Right cardiac atrium (tissue), 5 donors: ENCODE data around the gene RAC3. TPM values are rescaled to one million over a fixed set of nuclear protein-coding genes. Genes with fewer than 3 reads are reported as not detected.

Source experiments
- ATAC-seq, 2 donors: fragments of 200-7000 bp; cut with Tn5 transposase; one replicate each; pipeline versions ENCODE4 v1.8.0 to v1.9.1; 2020; ENCODE audit warnings: moderate library complexity in 2 of 2, mild to moderate bottlenecking in 1 of 2
- DNase-seq, 3 donors: peaks; one replicate each; pipeline ENCODE4 v3.0.0-alpha.2; 2020
- H3K27ac ChIP-seq: one replicate; pipeline ENCODE4 v1.5.1; 2013; ENCODE audit warnings: mild to moderate bottlenecking, low read length, control low read depth, moderate library complexity
- H3K27me3 ChIP-seq: one replicate; pipeline ENCODE4 v1.6.1; 2013; ENCODE audit not compliant: control insufficient read depth, insufficient read depth
- H3K4me1 ChIP-seq: one replicate; pipeline ENCODE4 v1.6.1; 2013; ENCODE audit warnings: low read length; ENCODE audit not compliant: control insufficient read depth, insufficient read depth
- H3K4me3 ChIP-seq: one replicate; pipeline ENCODE4 v1.5.1; 2013; ENCODE audit warnings: low read length, control low read depth
- H3K9me3 ChIP-seq: one replicate; pipeline ENCODE4 v1.6.1; 2013; ENCODE audit warnings: low read length; ENCODE audit not compliant: control insufficient read depth
- WGBS: extraction: QIAGEN DNeasy Blood & Tissue Kit; methylation state at CpG from one replicate; pipeline ENCODE4 v1.1.7; 2013; 5-methylcytosine and 5-hydroxymethylcytosine counted together
- intact Hi-C, 4 donors: fragments of 100-400 bp; cut with DNase I; formaldehyde crosslinking; loops; one replicate each; pipeline versions ENCODE4 v1.11.0 to v1.14.0; 2022 to 2023
- polyA plus RNA-seq: library from polyadenylated mRNA; stranded (reverse); fragments of 200-250 nt; gene quantifications from one replicate; pipeline ENCODE4 v1.2.3, GENCODE V29; 2013
- total RNA-seq, 4 donors: library from RNA; stranded (reverse); fragmentation: NEBNext Ultra II Directional; extraction: Animal tissue kit (Norgen Biotek cat#: 25700); gene quantifications; one replicate each; pipeline ENCODE4 v1.2.1, GENCODE V29; 2021
- donor health status: healthy with polysubstance abuse.
- donor health status: DM: no; HTN: yes; CAD: no.
- donor health status: DM: no; HTN: no; CAD: no.
- donor health status: DM: no; HTN: yes; CAD: no; lungs with severe emphysema.
- donor health status: DM: yes; HTN: yes; CAD: no.

RAC3 gene
- total and polyA plus RNA-seq, 5 donors = 1.0 to 2.4 (median 1.6) TPM

GRCh38 chr17:81993729-81994592, 37.5 kb upstream of the RAC3 start:
- ATAC-seq (no peak), DNase-seq (peak in 2 of 3 donors; percentile 5 to 46)
- WGBS = 93% methylated on average over 37 of the region's 37 CpGs
- H3K27me3 ChIP-seq = no peaks in the 10 kb centered on the region
- no peaks in the 10 kb centered on the region for H3K4me1 ChIP-seq
- no peaks in the 10 kb centered on the region for H3K9me3 ChIP-seq
- no peak overlapping the region for H3K4me3 ChIP-seq
- no peak overlapping the region for H3K27ac ChIP-seq
- intact Hi-C loops = no loop called here

GRCh38 chr17:81994593-81995462, 36.6 kb upstream of the RAC3 start:
- Histone ChIP-seq H3K27me3 (no peaks in the 10 kb centered on the region), H3K9me3 (no peaks in the 10 kb centered on the region), H3K4me3 (no peak overlapping the region), H3K4me1 (no peaks in the 10 kb centered on the region), H3K27ac (no peak overlapping the region)
- intact Hi-C loops = no loop called here
- 87% methylated on average over 39 of the region's 39 CpGs for WGBS
- DNase-seq (peak in 2 of 3 donors; percentile 10 to 45), ATAC-seq (no peak)

- 94% methylated on average over 29 of the region's 29 CpGs for WGBS
- DNase-seq (no peak), ATAC-seq (no peak)
- no peaks in the 10 kb centered on the region for H3K27me3 ChIP-seq
- H3K4me1 ChIP-seq = no peaks in the 10 kb centered on the region
- H3K4me3 ChIP-seq = no peak overlapping the region
- H3K27ac ChIP-seq = no peak overlapping the region
- intact Hi-C loops = no loop called here
- no peaks in the 10 kb centered on the region for H3K9me3 ChIP-seq
These were observed 35.8 kb upstream of the RAC3 start for GRCh38 chr17:81995463-81996231.

- no peak for ATAC-seq
- 93% methylated on average over 28 of the region's 28 CpGs for WGBS
- no peak overlapping the region for H3K27ac ChIP-seq
- intact Hi-C loops = no loop called here
- no peaks in the 10 kb centered on the region for H3K27me3 ChIP-seq
- H3K4me3 ChIP-seq = no peak overlapping the region
- DNase-seq = peak; percentile 11 to 58 (median 27)
- H3K4me1 ChIP-seq = no peaks in the 10 kb centered on the region
- H3K9me3 ChIP-seq = no peaks in the 10 kb centered on the region
These were observed 35.2 kb upstream of the RAC3 start for GRCh38 chr17:81996232-81996756.

GRCh38 chr17:81996757-81997441, 34.6 kb upstream of the RAC3 start:
- DNase-seq = peak; percentile 9 to 54 (median 39)
- no peaks in the 10 kb centered on the region for H3K9me3 ChIP-seq
- intact Hi-C loops = no loop called here

GRCh38 chr17:81998212-81998611, 33.3 kb upstream of the RAC3 start:
- H3K9me3 ChIP-seq = no peaks in the 10 kb centered on the region
- WGBS = 67% methylated on average over 7 of the region's 7 CpGs
- DNase-seq (peak in 1 of 3 donors; percentile 3), ATAC-seq (no peak)
- intact Hi-C loops = no loop called here
- H3K4me1 ChIP-seq = no peaks in the 10 kb centered on the region
- H3K27ac ChIP-seq = no peak overlapping the region
- no peak overlapping the region for H3K4me3 ChIP-seq
- H3K27me3 ChIP-seq = no peaks in the 10 kb centered on the region

More at GRCh38 chr17:81996757-81997441, 34.6 kb upstream of the RAC3 start:
- Histone ChIP-seq H3K27me3 (no peaks in the 10 kb centered on the region), H3K4me1 (no peaks in the 10 kb centered on the region), H3K4me3 (no peak overlapping the region), H3K27ac (no peak overlapping the region)
- WGBS = 96% methylated on average over 30 of the region's 30 CpGs
- ATAC-seq = no peak

- Histone ChIP-seq H3K9me3 (no peaks in the 10 kb centered on the region), H3K4me1 (no peaks in the 10 kb centered on the region), H3K4me3 (no peak overlapping the region), H3K27me3 (no peaks in the 10 kb centered on the region), H3K27ac (no peak overlapping the region)
- intact Hi-C loops = no loop called here
- DNase-seq (peak in 2 of 3 donors; percentile 24 to 40), ATAC-seq (no peak)
- 89% methylated on average over 14 of the region's 14 CpGs for WGBS
These were observed 32.6 kb upstream of the RAC3 start for GRCh38 chr17:81998691-81999438.

GRCh38 chr17:81999587-81999975, 31.9 kb upstream of the RAC3 start:
- intact Hi-C loops = no loop called here
- no peak for DNase-seq
- H3K4me1 ChIP-seq = no peaks in the 10 kb centered on the region
- no peaks in the 10 kb centered on the region for H3K27me3 ChIP-seq
- H3K27ac ChIP-seq = no peak overlapping the region
- ATAC-seq = no peak
- WGBS = 88% methylated on average over 12 of the region's 12 CpGs
- no peak overlapping the region for H3K4me3 ChIP-seq
- H3K9me3 ChIP-seq = no peaks in the 10 kb centered on the region

- ATAC-seq (no peak), DNase-seq (no peak)
- intact Hi-C loops = no loop called here
- H3K4me3 ChIP-seq = no peak overlapping the region
- no peak overlapping the region for H3K27ac ChIP-seq
- WGBS = 88% methylated on average over 36 of the region's 36 CpGs
- no peaks in the 10 kb centered on the region for H3K9me3 ChIP-seq
- no peaks in the 10 kb centered on the region for H3K27me3 ChIP-seq
- H3K4me1 ChIP-seq = no peaks in the 10 kb centered on the region
These were observed 31.3 kb upstream of the RAC3 start for GRCh38 chr17:81999976-82000802.
